ENCODE data around the gene SAFB2. TPM values are rescaled to one million over a fixed set of nuclear protein-coding genes. Genes with fewer than 3 reads are reported as not detected.

Gene SAFB2
- total RNA-seq, 1 donor from 2014 or later: 74.2 TPM

DNA sequence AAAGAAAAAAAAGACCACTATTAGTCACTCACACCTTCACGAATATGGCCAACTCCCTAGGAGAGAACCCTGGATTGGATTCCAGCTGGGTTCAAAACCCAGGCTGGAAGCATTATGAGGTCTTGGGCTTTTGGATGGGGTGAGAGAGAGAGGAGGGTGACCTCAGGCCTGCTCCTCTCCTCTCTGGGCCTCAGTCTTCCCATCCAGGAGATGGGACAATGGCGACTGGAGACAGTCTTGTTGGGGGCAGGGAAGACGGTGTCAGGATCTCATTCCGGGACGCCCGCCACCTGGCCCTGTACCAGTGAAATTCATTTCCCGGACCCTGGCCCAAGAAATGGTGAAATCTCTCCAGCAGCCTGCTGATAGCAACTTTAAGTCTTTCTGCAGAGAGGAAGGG is 81.1 kb downstream of the SAFB2 start:
- H3K36me3 ChIP-seq: no peaks in the 10 kb centered on the region
- DNase-seq: no peak
- H3K4me1 ChIP-seq: peaks cover 2% of the 10 kb centered on the region
- intact Hi-C loops (cut with DNase I): no loop called here
- H3K4me3 ChIP-seq: no peak overlapping the region
- ATAC-seq: no peak
- H3K27me3 ChIP-seq: peaks cover 33% of the 10 kb centered on the region
- no peak overlapping the region for H3K27ac ChIP-seq
- no peaks in the 10 kb centered on the region for H3K9me3 ChIP-seq
- TF ChIP-seq, protein P1, sequence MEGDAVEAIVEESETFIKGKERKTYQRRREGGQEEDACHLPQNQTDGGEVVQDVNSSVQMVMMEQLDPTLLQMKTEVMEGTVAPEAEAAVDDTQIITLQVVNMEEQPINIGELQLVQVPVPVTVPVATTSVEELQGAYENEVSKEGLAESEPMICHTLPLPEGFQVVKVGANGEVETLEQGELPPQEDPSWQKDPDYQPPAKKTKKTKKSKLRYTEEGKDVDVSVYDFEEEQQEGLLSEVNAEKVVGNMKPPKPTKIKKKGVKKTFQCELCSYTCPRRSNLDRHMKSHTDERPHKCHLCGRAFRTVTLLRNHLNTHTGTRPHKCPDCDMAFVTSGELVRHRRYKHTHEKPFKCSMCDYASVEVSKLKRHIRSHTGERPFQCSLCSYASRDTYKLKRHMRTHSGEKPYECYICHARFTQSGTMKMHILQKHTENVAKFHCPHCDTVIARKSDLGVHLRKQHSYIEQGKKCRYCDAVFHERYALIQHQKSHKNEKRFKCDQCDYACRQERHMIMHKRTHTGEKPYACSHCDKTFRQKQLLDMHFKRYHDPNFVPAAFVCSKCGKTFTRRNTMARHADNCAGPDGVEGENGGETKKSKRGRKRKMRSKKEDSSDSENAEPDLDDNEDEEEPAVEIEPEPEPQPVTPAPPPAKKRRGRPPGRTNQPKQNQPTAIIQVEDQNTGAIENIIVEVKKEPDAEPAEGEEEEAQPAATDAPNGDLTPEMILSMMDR (IDR thresholded peaks at IDR 0.05): no peak

DNA sequence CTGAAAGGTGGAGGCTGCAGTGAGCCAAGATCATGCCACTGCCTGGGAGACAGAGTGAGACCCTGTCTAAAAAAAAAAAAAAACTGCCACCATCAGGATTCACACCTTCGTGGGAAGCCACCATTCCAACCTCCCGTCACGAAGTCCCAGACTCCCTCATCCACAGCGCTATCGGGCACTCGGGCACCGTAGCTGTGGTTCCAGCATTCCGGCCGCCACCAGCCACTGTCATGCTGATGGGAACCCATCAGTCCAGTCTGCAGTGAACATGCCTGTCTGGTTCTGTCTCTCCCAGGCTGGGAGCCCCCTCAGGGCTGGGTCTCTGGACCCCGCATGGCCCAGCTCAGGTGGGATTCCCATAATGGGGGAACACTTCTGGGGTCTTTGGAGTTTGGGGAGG is 82.4 kb downstream of the SAFB2 start:
- Histone ChIP-seq H3K9me3 (peaks cover 3% of the 10 kb centered on the region), H3K36me3 (no peaks in the 10 kb centered on the region), H3K27me3 (peaks cover 34% of the 10 kb centered on the region), H3K4me1 (peaks cover 5% of the 10 kb centered on the region), H3K27ac (no peak overlapping the region), H3K4me3 (no peak overlapping the region)
- intact Hi-C loops (cut with DNase I): no loop called here
- DNase-seq (no peak), ATAC-seq (no peak)
- TF ChIP-seq, protein P1 (IDR thresholded peaks at IDR 0.05): no peak

DNA sequence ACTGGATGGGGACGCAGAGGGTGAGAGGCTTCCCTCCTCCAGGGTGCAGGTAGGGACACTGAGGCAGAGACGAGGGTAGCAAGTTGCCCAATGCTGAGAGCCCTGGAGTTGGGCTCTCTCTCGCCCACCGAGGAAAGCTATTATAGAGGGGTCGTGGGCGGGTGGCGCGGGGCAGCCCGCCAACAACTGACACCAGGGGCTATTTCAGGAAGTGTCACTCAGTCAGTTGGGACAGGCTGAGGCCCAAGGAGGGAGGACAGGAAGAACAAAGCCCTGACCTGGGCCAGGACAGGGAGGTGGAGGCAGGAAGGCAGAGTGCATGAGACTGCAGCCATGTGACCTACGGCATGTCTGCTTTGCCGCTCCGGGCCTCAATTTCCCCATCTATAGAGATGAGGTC is 84.7 kb downstream of the SAFB2 start:
- no peak overlapping the region for H3K27ac ChIP-seq
- peaks cover 5% of the 10 kb centered on the region for H3K4me1 ChIP-seq
- H3K27me3 ChIP-seq: peaks cover 34% of the 10 kb centered on the region
- intact Hi-C loops (cut with DNase I): no loop called here
- DNase-seq (no peak), ATAC-seq (no peak)
- TF ChIP-seq, protein P1 (IDR thresholded peaks at IDR 0.05): no peak
- H3K36me3 ChIP-seq: no peaks in the 10 kb centered on the region
- H3K4me3 ChIP-seq: no peak overlapping the region
- peaks cover 14% of the 10 kb centered on the region for H3K9me3 ChIP-seq

Other genes with a start within 250 kb of the SAFB2 start
- not detected for gene ZNRF4, start 167.4 kb downstream of the SAFB2 start, total RNA-seq
- gene TINCR, start 54.8 kb downstream of the SAFB2 start, total RNA-seq: 5.6 TPM
- 71.9 TPM for gene SAFB, start 307 bp upstream of the SAFB2 start, total RNA-seq
- gene MICOS13, start 57.7 kb upstream of the SAFB2 start, total RNA-seq: 48.3 TPM
- 6.6 TPM for gene HSD11B1L, start 58.3 kb upstream of the SAFB2 start, total RNA-seq
- gene RPL36, start 67.5 kb upstream of the SAFB2 start, total RNA-seq: 564 TPM
- 79.1 TPM for gene LONP1, start 97.4 kb upstream of the SAFB2 start, total RNA-seq
- not detected for gene CATSPERD, start 97.9 kb upstream of the SAFB2 start, total RNA-seq
- 2.0 TPM for gene PRR22, start 162.0 kb upstream of the SAFB2 start, total RNA-seq
- 26.8 TPM for gene DUS3L, start 168.4 kb upstream of the SAFB2 start, total RNA-seq
- gene NRTN, start 182.3 kb upstream of the SAFB2 start, total RNA-seq: 2.1 TPM
- gene FUT6, start 216.9 kb upstream of the SAFB2 start, total RNA-seq: 2.7 TPM
- 17.3 TPM for gene FUT3, start 228.7 kb upstream of the SAFB2 start, total RNA-seq
- gene FUT5, start 247.8 kb upstream of the SAFB2 start, total RNA-seq: not detected